ENCODE results near the gene TSPAN1.

TSPAN1 gene

GRCh38 chr1:46159516-46159915 lies 15.4 kb upstream of the TSPAN1 start:
- no peak for DNase-seq (ENCODE audit: low read depth in 2 of 3, low spot score in 2 of 3)

- DNase-seq (ENCODE audit: low read depth in 2 of 3, low spot score in 2 of 3), result no peak
Observed at GRCh38 chr1:46160212-46160611, 14.7 kb upstream of the TSPAN1 start.

GRCh38 chr1:46166521-46167462 lies 8.1 kb upstream of the TSPAN1 start:
- DNase-seq (ENCODE audit: low read depth in 2 of 3, low spot score in 2 of 3), result peak in 2 of 3 experiments; percentile 2 to 24

GRCh38 chr1:46168477-46168876 lies 6.4 kb upstream of the TSPAN1 start:
- no peak for DNase-seq (ENCODE audit: low read depth in 2 of 3, low spot score in 2 of 3)

GRCh38 chr1:46169811-46170454 lies 5.0 kb upstream of the TSPAN1 start:
- no peak for DNase-seq (ENCODE audit: low read depth in 2 of 3, low spot score in 2 of 3)

GRCh38 chr1:46171351-46171750 lies 3.5 kb upstream of the TSPAN1 start:
- DNase-seq (ENCODE audit: low read depth in 2 of 3, low spot score in 2 of 3), result no peak

GRCh38 chr1:46171871-46172270 lies 3.0 kb upstream of the TSPAN1 start:
- DNase-seq (ENCODE audit: low read depth in 2 of 3, low spot score in 2 of 3), result no peak

- no peak for DNase-seq (ENCODE audit: low read depth in 2 of 3, low spot score in 2 of 3)
Observed at GRCh38 chr1:46172321-46172720, 2.6 kb upstream of the TSPAN1 start.

GRCh38 chr1:46173361-46173856 lies 1.5 kb upstream of the TSPAN1 start:
- no peak for DNase-seq (ENCODE audit: low read depth in 2 of 3, low spot score in 2 of 3)

GRCh38 chr1:46175243-46175642 lies 356 bp downstream of the TSPAN1 start:
- DNase-seq (ENCODE audit: low read depth in 2 of 3, low spot score in 2 of 3), result no peak

- no peak for DNase-seq (ENCODE audit: low read depth in 2 of 3, low spot score in 2 of 3)
Observed at GRCh38 chr1:46176211-46176865, 1.5 kb downstream of the TSPAN1 start, which contains the start of gene P3R3URF. Gene P3R3URF (minus strand): TSS chr1:46176488. CDS start chr1:46176471, 17 bp downstream.

- peak in 1 of 3 experiments; percentile 35 for DNase-seq (ENCODE audit: low read depth in 2 of 3, low spot score in 2 of 3)
Observed at GRCh38 chr1:46179138-46180081, 4.5 kb downstream of the TSPAN1 start.

- no peak for DNase-seq (ENCODE audit: low read depth in 2 of 3, low spot score in 2 of 3)
Observed at GRCh38 chr1:46180082-46180616, 5.3 kb downstream of the TSPAN1 start.

GRCh38 chr1:46181343-46182260 lies 6.7 kb downstream of the TSPAN1 start:
- no peak for DNase-seq (ENCODE audit: low read depth in 2 of 3, low spot score in 2 of 3)

- DNase-seq (ENCODE audit: low read depth in 2 of 3, low spot score in 2 of 3), result no peak
Observed at GRCh38 chr1:46183079-46183847, 8.4 kb downstream of the TSPAN1 start.

GRCh38 chr1:46183926-46184557 lies 9.2 kb downstream of the TSPAN1 start:
- DNase-seq (ENCODE audit: low read depth in 2 of 3, low spot score in 2 of 3), result no peak

GRCh38 chr1:46184920-46185658 lies 10.2 kb downstream of the TSPAN1 start:
- peak in 1 of 3 experiments; percentile 26 for DNase-seq (ENCODE audit: low read depth in 2 of 3, low spot score in 2 of 3)

All from activated CD8-positive, alpha-beta memory T cell treated with anti-CD3 and anti-CD28 coated beads for 48 hours (primary cell).